ENCODE results near the gene IGFALS.

DNA sequence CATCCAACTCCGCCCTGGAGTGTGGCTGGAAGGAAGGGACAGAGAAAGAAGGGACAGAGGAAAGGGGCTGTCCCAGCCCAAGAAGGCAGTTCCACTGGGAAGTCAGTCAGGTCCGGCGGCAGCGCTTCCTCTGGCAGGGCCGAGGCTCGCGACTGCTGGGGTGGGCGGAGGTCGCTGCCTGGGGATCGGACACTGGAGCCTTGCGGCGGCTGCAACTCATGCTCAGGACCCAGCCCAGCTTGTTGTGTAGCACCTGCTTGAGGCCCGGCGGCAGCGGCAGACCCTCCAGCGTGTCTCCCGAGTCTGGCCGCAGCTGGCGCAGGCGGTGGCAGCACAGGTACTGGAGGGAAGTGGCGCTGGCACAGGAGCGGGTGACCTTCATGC, 16.5 kb downstream of the IGFALS start:
- TF ChIP-seq GATA2 (IDR thresholded peaks at IDR 0.05; ENCODE audit: low read depth, low read length) = no peak
- TF ChIP-seq GATA3 (IDR thresholded peaks at IDR 0.05; ENCODE audit: low read depth, low read length) = no peak
